Stimulated activated CD4-positive, alpha-beta T cell treated with anti-CD3 and anti-CD28 coated beads, Interleukin-1b, Interleukin-23, amount 100 ng/mL, for 48 hours (primary cell): Measurements from ENCODE around the gene ARL15.

Experiments used
- DNase-seq: peaks from one replicate; pipeline ENCODE4 v3.0.0-alpha.2; 2020

ARL15 gene

DNA sequence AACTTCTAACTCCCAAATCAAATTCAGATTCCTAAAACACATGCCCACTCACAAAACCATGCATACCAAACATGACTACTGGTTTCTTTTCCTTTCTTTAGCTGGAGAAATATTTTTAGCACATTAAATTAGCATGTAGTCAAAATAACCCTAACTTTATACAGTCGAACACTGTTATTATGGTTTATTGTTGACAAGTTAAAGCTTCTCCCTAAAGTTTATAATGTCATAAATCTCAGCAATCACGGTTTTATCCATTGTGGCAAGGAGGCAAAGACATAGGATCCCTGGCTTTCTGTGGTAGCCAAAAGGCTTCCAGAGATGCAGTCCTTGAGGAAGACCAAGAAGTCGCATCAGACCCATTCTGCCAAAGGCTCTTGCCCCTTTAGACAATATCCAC lies 27.5 kb downstream of the ARL15 start:
- DNase-seq, result no peak

DNA sequence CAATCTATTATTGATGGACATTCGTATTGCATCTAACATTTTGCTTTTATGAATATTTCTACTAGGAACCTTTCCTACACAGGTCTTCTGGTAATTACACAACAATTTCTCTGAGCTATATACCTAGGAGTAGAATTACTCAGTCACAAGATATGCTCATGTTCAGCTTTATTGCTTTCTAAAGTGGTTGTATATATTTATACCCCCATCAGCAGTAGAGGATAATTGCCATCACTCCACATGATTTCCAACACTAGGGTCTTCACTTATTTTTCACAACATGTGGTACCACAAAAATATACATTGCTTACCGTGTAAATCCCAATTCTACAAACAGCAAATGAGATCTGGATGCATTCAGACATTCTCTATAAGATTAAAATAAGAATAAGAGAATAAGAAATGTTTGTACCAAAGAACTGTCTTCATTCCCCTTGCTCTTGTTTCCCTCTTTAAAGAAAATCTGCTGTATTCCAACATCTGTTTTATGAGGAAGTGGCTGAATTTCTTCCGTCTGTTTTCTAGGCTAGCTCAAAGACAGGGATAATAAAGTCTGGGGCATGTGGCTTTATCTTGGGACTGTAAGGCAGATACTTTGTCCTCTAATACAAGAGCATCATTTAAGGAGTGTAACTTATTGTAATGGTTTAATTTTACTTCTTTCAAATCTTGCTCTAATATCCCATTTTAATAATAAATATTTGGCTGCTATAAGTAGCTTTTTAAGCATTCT lies 28.2 kb downstream of the ARL15 start:
- DNase-seq, result no peak

DNA sequence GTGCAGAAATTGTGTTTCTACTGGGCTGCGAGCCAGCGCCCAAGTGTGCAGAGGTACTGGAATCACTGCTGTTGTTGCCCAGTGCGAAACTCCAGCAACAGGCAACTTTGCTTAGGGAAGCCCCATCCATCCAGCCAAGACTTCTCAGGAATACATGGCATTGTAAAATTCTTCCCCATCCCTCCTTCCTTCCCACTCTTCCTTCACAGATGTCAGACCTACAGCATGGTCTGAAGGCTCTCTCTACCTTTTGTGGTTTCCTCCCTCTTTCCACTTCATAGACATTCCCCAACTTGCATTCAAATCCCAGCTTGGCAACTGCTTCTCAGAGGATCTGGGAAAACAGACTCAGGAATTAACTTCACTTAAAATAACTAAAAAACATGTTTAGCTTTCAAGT lies 30.4 kb downstream of the ARL15 start:
- no peak for DNase-seq

DNA sequence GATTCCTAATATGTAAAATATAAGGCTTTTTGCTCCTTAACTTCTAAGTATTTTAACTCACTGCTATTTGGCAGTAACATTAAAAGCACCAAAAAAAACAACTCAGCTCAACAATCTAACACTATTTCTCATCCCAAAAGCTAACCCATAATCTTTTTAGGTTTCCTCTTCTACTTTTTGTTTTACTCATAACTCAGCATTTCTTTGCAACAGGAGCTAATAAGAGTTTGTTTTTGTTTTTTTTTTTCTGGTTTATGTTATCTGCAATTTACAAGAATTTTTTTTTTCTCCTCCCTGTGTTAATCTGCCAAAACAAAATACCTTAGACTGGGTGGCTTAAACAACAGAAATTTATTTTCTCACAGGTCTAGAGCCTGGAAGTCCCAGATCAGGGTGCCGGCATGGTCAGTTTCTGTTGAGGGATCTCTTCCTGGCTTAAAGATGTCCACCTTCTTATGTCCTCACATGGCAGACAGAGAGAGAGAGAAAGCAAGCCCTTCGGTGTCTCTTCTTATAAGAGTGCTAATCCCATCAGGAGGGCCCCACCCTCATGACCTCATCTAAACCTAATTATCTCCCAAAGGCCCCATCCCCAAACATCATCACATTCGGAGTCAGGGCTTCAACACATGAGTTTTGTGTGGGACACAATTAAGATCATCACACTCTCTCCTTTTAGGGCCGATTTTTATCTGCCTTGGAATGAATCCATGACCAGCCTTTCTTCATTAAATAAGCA lies 31.2 kb downstream of the ARL15 start:
- DNase-seq, result no peak

DNA sequence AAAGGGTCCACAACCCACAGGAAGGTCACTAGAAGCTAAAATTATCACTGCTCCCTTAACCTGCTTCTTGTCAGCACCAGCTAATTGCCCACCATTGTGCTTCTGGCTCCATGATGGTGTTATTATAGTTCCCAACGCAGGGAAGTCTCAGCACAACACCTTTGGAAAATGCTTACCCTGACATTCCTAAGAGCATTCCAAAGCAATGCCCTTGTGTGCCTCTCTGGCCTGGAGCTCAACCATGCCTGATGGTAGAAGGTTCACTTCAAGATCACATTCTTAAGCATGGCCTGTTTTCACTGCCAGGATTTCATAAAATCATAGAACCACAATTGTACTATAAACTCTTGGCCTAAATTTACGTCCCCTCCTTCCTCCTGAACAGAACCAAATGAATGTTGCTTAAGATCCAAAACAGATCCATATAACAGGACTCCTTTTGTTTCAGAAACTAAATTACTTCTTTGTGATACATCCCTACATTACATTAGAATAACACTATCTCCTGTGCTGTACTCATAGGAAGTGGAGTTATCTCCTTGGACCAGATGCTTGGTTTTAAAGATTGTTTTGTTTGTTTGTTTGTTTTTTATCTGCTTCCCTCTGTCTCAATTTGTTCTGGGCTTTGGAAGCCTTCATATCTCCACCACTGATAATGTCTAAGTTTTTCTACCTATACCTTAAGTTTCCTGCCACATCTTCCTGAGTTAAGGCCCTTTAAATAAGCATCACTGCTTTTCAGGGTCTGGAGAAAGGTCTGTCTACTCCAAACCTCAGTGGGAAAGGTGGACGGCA lies 32.1 kb downstream of the ARL15 start:
- DNase-seq, result no peak

DNA sequence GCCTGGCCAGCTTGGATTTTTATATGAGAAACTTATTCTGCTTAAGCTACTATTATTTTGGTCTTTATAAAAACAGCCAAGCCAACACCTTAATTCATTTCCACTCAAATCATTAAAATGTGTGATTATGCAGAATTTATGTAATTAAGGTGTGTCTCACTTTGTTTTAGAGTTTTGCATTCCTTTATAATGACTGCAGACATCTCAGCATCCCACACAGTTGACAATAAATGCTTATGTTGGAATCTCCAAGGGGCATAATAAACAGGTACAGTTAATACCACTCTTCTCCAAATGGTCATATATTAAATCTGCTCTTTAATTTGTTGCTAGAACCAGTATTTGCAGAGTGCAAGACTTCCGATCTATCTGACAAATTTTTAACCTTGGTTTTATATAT lies 34.3 kb downstream of the ARL15 start:
- no peak for DNase-seq

DNA sequence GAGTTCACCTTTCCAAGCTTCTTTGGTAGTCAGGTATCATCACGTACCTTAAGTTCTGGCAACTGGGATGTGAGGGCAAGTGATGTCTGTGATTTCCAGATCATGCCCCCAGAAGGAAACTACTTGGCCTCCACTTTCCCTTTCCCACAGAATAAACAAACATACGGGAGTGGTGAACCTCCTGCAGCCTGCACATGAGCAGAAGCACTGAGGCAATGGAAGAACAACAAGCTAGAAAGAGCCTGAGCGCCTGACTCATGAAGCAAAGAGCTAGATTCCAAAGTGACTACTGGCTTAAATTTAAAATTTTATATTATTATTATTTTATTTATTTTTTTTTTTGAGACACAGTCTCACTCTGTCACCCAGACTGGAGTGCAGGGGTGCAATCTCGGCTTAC lies 35.0 kb downstream of the ARL15 start:
- no peak for DNase-seq

DNA sequence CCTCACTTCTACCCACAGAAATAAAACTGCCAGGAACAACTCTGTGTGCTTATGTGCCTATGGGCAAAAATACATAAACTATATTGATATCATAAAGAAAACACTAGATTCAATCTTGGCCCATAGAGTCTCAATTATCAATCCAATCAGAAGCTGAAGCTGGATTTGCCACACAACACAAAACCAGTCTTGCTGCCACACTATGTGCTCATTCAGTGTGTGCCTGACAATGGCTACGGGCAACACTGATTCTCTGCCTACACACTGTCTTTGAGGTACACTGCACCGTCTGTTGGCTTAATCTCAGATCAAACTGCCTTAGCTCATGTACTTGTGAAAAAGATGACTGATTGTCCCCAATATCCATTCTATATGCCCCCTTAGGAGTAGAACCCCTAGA lies 35.4 kb downstream of the ARL15 start:
- no peak for DNase-seq

DNA sequence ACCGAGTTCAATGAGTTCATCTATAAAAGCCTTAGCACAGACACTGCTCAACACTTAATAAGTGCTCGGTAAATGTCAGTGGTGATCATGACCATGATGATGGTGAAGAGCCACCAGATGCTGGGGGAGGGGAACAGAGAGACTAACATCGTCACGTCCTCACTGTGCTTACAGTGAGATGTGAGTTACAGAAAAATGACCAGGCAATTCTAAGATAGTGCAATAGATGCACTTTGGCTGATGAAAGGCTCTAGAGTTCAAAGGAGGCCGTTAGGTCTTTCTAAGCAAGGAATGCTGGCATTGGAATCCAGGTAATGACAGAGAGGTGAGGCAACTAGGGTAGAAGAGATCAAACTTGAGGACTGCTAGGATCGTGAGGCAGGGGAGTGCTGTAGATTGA lies 36.7 kb downstream of the ARL15 start:
- no peak for DNase-seq

DNA sequence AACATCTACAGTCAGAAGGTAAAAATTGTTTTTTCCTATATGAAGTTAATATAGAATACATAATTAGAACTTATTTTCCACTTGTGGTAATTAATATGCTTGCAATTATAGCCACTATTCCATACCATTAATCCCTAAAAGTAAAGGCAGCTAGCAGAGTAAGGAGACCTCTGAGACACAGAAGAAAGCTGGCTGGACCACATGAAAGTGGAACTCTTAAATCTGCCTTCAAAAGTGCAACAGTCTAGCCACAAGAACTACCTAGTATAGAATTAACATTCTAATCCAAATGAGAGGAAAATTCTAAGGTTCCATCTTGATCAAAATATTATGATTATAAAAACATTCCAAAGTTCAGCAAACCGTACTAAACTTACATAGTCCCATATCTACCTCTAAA lies 37.6 kb downstream of the ARL15 start:
- DNase-seq, result no peak

DNA sequence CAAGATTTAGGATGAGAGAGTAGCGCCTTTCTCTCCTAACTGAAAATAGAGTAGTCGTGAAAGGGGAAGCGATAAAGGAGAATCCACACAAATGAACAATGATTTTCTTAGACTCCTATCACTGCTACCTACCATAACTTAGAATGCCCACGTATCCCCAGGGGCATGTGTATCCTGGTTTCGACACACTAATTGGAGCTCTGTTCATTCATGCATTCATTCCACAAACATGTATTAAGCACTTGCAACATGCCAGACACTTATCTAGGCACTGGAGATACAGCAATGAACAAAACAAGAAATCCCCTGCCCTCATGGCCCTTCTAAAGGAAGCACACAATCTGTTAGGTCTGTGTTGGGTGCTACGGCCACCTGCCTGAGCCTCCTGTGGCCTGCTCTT lies 40.0 kb downstream of the ARL15 start:
- DNase-seq, result no peak

DNA sequence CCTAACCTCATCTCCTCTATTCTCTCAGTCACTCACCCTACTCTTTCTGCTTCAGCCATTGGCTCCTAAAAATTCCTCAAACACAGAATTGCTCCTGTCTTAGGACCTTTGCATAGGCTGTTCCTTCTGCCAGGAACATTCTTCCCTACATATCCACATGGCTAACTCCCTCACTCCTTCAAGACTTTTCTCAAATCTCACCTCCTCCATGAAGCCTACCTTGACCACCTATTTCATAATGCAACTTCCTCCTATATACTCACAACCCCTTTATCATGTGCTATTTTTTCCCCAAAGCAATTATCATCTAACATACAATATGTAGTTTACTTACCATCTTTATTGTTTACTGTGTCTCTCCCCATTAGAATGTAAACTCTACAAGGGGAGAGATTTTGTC lies 45.8 kb downstream of the ARL15 start:
- no peak for DNase-seq

DNA sequence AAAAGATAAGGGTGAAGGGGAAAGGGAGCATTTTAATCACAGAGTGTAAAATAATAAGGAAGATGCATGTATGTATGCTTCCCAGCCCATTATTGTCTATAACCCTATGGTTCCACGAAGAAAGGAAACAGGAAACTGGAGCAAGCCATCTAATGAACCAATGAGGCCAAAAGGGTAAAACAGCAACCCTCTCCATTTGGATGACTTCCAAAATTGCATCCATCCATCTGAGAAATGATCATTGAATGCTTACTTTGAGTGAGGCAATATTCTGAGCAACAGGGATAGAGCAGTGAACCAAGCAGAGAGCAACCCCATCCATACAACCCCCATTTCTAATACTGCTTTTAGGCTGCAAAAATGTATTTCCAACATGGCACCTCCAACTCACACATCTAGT lies 46.9 kb downstream of the ARL15 start:
- no peak for DNase-seq

DNA sequence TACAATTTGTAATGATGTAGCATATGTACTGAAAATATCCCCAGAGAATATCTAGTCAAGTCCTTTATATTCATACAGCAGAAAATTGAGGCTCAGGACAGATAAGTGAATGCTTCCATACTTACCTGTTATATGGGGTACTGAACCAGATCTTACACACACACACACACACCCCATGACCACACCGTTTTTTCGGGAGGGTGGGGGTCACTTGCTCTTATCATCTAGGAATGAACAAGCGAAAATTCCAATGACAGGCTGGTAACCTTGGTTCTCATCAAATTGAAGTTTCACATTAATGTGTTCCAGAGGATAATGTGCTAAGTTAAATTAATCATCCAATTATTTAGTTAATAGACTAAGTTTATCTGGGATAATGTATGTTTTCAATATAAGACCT lies 48.8 kb downstream of the ARL15 start:
- no peak for DNase-seq

DNA sequence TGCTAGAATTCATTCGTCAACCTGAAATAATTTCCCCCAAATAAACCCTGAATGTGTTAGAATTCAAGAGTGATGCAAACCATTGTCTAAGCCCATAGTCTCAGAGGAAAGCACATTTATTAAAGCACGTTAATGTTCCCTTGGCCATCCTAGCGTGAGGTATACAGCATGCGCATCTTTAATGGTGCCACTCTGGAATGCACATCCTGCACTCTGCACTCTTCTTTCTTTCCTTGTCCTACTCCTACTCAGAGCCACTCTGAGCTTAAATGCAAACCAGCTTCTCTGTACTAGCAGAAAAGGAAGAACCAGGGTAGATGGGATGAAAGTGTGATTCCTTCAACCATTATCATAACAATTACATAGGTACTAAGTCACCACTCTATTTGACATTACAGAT lies 50.4 kb downstream of the ARL15 start:
- no peak for DNase-seq

DNA sequence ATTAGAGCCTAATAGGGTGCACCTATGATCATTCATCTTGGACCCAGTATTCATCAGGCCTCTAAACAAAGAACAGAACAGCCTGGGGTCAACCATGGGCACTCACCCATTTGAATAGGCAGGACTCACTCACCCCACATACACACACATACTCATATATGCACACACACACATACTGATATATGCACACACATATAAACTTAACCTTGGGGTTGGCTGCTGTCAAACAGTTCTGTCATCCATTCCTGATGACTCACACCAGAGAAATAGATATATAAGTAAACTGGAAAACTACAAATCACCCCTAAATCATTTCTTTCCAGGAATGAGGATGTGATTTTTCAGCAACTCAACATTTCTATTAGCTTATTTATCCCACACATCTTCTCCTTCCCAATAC lies 51.3 kb downstream of the ARL15 start:
- no peak for DNase-seq

DNA sequence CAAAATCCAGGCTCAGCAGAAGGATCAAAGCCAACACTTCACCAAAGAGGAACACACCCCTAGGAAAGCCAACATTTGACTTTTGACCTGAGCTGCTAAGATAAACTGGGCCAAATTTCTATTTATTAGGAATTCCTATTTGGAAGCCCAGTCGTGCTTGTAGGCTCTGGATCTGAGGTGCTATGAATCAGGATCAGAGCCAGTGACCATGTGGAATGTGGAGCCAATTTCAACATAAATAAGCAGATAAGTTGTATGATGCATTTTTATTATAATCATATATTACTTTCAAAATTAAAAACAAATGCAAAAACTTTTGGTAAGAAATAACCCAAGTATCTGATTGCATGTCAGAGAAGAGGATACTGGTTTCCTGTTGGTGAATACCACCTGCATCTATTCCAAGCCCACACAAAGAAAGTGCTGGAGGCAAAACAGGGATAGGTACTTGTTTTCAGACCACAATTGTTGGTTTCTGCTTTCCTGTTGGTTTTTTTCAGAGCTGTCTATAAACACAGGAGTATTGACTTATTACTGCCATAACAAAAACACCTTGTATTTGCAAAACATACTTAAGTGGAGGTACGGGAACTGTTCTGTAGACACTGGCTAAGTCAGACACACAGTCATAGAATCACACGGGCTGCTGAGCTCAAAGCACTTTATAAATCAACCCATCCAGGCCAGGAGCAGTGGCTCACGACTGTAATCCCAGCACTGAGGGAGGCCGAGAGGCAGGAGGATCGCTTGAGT lies 52.8 kb downstream of the ARL15 start:
- no peak for DNase-seq

DNA sequence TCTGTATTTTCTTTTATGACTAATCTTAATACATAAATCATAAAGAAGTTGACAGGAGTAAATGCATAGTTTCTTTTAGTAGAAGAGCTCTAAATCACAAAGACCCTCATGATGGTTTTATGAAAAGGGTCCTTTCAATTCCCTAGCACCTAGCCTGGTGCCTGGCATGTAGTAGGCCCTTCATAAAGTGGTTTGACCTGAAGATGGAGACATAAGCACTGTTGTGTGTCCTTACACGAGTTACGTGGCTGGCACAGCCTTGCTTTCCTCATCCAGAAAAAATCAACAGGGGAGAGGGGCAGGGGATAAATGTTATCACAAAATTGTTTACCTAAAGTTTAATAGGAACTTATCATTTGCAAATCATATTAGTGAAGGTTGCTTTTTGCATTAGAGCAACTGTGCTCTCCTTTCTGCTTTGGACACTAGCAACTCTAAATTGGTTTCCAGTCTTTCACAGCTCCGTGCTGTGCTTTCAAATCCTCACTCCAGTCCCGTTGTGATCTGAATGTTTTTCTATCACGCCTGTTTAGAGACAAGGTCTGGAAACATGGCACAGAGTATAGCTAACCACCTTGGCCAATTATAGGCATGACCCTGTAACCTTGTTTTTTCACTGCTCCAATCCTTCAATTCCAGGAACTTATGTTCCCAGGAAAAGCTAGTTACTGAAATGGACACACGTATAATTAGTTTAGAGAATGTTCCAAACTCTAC lies 55.7 kb downstream of the ARL15 start:
- DNase-seq, result no peak

DNA sequence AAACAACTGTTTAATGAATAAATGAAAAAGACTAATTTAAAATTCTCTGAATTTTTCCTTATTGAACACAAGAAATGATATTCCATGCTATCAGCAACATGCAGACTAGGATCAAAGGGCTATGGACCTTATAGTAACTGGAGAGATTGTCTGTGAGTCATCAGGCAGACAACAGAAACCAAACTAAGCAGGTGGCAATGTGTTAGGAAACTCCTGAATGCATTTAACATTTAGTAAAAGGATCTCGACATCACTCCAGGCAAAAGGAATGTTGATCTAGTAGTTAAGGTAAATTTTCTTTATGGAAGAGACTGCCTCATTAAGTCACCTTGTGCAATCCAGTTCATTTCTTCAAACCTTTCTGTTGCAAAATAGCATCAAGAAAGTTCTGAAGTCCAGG lies 58.4 kb downstream of the ARL15 start:
- no peak for DNase-seq

DNA sequence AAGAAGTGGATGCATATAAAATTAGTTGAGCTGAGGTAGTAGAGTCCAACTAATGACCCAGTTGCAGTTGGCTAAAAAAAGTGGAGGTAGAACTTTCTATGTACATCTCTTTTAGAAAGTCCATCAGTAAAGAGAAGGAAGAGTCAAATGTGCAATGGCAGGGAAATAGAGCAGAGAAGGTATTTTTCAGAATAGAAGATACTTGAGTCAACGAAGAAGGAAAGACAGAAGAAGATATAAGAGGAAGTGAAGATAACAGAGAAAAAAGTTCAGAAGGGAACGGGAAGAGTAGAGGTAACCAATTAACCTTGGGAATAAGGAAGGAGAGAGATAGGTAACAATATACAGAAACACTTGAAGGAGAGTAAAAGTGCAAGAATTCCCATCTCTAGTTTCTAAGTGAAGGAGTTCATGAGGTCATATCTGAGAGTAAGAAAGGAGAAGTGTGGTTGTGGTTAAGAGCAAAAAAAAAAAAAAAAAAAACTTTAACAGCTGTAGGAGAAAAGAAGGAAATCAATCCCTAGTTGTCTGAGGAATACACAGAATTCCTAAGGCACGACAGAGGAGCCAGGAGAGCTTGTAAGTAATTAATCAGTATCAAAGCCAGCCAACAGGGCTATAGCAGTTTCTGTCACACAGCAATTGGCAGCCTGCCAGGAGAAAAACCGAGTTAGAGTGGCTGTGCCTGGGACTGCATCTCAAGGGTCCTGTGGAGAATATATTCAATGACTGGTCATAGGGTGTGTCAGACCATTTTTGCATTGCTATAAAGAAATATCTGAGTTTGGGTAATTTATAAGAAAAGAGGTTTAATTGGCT lies 61.0 kb downstream of the ARL15 start:
- peak; percentile 21 for DNase-seq

DNA sequence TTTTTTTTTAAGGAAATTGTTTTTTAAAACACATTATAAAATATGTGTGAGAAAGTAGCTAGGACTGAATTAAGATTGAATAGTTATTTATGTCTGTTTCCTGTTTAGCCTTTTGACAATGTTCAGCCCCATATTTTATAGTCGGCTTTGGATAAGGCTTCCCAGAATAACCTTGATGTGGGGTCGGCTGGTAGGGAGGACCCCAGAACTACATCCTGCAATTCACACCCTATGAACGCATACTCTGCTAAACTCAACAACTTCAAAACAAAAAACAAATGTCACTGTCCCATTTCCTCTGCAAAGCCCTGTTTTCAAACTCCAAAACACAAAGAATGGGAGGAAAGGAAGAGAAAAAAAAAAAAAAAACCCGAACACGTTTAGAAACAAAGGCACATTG lies 63.1 kb downstream of the ARL15 start:
- DNase-seq, result no peak
